Peyer's patch (tissue), 4 donors: ENCODE data around the gene CYP4F22. TPM values are rescaled to one million over a fixed set of nuclear protein-coding genes. Genes with fewer than 3 reads are reported as not detected.
A peak's percentile ranks its signal among the peaks of the same experiment; 100 is the strongest.

Experiments used
- DNase-seq, 3 donors: peaks; one replicate each; pipeline ENCODE4 v3.0.0-alpha.2; 2017 to 2019
- H3K27ac ChIP-seq, 4 donors: fragments of 200-600 bp; sonication (generic); one replicate each; pipeline ENCODE4 v1.5.1; 2016 to 2019
- H3K27me3 ChIP-seq, 2 donors: fragments of 200-600 bp; sonication (generic); one replicate each; pipeline ENCODE4 v1.5.1; 2019
- H3K36me3 ChIP-seq, 3 donors: fragments of 200-600 bp; sonication (generic); one replicate each; pipeline ENCODE4 v1.5.1; 2016 to 2019
- H3K4me1 ChIP-seq, 4 donors: fragments of 200-600 bp; sonication (generic); one replicate each; pipeline ENCODE4 v1.5.1; 2016 to 2019
- H3K4me3 ChIP-seq, 4 donors: fragments of 200-600 bp; sonication (generic); 1 replicate in 3 of 4; 2 replicates in 1 of 4; pipeline ENCODE4 v1.5.1; 2016 to 2019; ENCODE audit warnings: mild to moderate bottlenecking in 1 of 4
- H3K9me3 ChIP-seq, 4 donors: fragments of 200-600 bp; sonication (generic); one replicate each; pipeline ENCODE4 v1.5.1; 2016 to 2019; ENCODE audit warnings: mild to moderate bottlenecking in 1 of 4
- CTCF ChIP-seq, 6 experiments: fragments of 450-650 bp in 4 of 6; fragments of 200-600 bp in 2 of 6; sonication (generic) in 1 of 6; IDR thresholded peaks; one replicate each; pipeline ENCODE4 v1.5.1; 2017 to 2019; ENCODE audit warnings: antibody characterized with exemption in 6 of 6, mild to moderate bottlenecking in 3 of 6, moderate library complexity in 1 of 6
- POLR2A ChIP-seq, 2 donors: fragments of 450-650 bp; IDR thresholded peaks; one replicate each; pipeline ENCODE4 v1.5.1; 2017; ENCODE audit warnings: antibody characterized with exemption in 2 of 2, mild to moderate bottlenecking in 2 of 2, moderate library complexity in 2 of 2
- total RNA-seq, 4 donors: library from RNA; depleted of rRNA; stranded (reverse); fragments of >200 nt; gene quantifications; one replicate each; pipeline ENCODE4 v1.1.0, GENCODE V29; 2016

CYP4F22 gene
- total RNA-seq, 4 donors from 2014 or later, result not detected

DNA sequence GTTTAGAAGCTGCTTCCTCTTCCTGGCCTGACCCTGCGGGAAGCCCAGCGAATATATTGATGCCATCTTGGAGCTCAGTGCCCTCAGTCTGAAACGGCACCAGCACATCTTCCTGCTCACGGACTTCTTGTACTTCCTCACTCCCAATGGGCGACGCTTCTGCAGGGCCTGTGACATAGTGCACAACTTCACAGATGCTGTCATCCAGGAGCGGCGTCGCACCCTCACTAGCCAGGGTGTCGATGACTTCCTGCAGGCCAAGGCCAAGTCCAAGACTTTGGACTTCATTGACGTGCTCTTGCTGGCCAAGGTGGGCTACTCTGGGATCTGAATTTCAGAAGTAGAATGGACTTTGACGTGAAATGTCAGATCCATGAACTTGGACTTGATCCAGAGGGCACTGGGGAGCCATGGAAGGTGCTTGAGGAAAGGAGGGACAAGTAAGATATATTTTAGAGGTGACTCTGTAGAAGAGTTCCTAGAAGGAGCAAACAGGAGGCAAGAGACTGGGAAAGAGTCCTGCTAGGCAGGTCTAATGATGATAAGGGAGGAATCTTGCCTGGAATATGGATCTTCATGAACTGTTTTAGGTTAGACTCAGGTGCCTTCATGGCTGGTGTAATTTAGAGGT is 68.3 kb downstream of the CYP4F22 start:
- no peaks in the 10 kb centered on the region for H3K9me3 ChIP-seq
- H3K4me3 ChIP-seq, result no peak overlapping the region
- no peaks in the 10 kb centered on the region for H3K4me1 ChIP-seq
- H3K27ac ChIP-seq, result no peak overlapping the region
- no peaks in the 10 kb centered on the region for H3K36me3 ChIP-seq
- no peaks in the 10 kb centered on the region for H3K27me3 ChIP-seq
- peak in 1 of 3 donors; percentile 28 for DNase-seq
- TF ChIP-seq POLR2A (IDR thresholded peaks at IDR 0.05), result no peak
- TF ChIP-seq CTCF (IDR thresholded peaks at IDR 0.05), result no peak

DNA sequence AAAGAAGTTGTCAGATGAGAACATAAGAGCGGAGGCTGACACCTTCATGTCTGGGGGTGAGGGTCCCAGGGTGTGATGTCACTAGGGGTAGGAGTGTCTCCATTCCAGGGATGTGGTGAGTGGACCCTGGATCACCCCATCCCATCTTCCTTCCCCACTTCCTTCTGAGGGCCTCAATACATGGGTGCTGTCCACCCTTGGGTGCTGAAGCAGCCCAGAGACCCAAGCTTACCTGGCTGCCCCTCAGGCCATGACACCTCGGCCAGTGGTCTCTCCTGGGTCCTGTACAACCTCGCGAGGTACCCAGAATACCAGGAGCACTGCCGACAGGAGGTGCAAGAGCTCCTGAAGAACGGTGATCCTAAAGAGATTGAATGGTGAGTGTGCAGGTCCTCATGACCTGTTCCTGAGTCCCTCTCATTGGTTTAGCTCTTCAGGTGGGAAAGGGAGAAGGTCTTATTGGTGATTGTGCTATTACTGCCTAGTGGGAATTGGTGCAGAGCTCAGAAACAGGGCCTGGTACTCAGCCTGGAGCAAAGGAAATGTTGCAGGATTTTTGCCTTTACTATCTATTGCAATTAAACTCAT is 69.0 kb downstream of the CYP4F22 start:
- Histone ChIP-seq H3K36me3 (no peaks in the 10 kb centered on the region), H3K27ac (no peak overlapping the region), H3K9me3 (no peaks in the 10 kb centered on the region), H3K4me3 (no peak overlapping the region), H3K27me3 (no peaks in the 10 kb centered on the region), H3K4me1 (no peaks in the 10 kb centered on the region)
- TF ChIP-seq CTCF (IDR thresholded peaks at IDR 0.05) (no peak), POLR2A (IDR thresholded peaks at IDR 0.05) (no peak)
- peak in 1 of 3 donors; percentile 13 for DNase-seq

DNA sequence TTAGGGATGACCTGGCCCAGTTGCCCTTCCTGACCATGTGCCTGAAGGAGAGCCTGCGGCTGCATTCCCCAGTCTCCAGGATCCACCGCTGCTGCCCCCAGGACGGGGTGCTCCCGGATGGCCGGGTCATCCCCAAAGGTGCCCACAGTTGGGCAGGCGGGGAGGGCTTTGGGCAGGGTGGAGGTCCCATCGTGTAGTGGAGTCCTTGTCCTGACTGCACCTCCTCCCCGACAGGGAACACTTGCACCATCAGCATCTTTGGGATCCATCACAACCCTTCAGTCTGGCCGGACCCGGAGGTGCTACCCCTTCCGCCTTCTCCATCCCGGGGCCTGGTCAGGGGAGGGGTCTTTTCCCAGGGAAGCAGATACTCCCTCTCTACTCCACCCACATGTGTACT is 75.0 kb downstream of the CYP4F22 start:
- no peaks in the 10 kb centered on the region for H3K36me3 ChIP-seq
- no peak for DNase-seq
- no peaks in the 10 kb centered on the region for H3K4me1 ChIP-seq
- H3K27ac ChIP-seq, result no peak overlapping the region
- no peaks in the 10 kb centered on the region for H3K27me3 ChIP-seq
- H3K4me3 ChIP-seq, result no peak overlapping the region
- H3K9me3 ChIP-seq, result no peaks in the 10 kb centered on the region
- TF ChIP-seq POLR2A (IDR thresholded peaks at IDR 0.05) (no peak), CTCF (IDR thresholded peaks at IDR 0.05) (no peak)

- TF ChIP-seq POLR2A (IDR thresholded peaks at IDR 0.05) (no peak), CTCF (IDR thresholded peaks at IDR 0.05) (no peak)
- H3K27ac ChIP-seq, result no peak overlapping the region
- H3K9me3 ChIP-seq, result no peaks in the 10 kb centered on the region
- no peak for DNase-seq
- H3K27me3 ChIP-seq, result no peaks in the 10 kb centered on the region
- H3K4me3 ChIP-seq, result no peak overlapping the region
- no peaks in the 10 kb centered on the region for H3K36me3 ChIP-seq
- no peaks in the 10 kb centered on the region for H3K4me1 ChIP-seq
Measured at GRCh38 chr19:15584095-15584494, 75.8 kb downstream of the CYP4F22 start.

DNA sequence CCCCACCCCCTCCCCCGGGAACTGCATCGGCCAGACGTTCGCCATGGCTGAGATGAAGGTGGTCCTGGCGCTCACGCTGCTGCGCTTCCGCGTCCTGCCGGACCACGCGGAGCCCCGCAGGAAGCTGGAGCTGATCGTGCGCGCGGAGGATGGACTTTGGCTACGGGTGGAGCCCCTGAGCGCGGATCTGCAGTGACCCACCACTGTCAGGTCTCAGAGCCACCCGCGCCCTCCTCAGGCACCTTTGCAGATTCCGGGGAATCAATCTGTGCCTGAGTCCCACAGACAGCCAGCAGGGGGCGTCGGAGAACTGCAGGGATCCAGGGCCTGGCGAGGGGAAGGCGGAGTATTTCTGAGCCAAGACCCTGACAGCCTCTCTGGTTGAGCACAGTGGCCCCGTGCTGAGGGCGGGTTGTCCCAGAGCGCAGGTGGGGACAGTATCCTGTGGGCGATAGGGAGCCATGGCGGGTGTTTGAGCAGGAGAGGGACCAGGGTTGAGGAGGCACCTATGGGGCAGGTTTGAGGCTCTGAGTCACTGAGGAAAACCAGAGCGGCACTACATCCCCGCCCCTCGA is 76.3 kb downstream of the CYP4F22 start:
- TF ChIP-seq POLR2A (IDR thresholded peaks at IDR 0.05) (no peak), CTCF (IDR thresholded peaks at IDR 0.05) (peak; percentile 55 to 87 (median 83))
- H3K4me1 ChIP-seq, result no peaks in the 10 kb centered on the region
- H3K27ac ChIP-seq, result no peak overlapping the region
- no peaks in the 10 kb centered on the region for H3K9me3 ChIP-seq
- DNase-seq, result peak; percentile 77 to 92 (median 86)
- H3K4me3 ChIP-seq, result peak overlapping the region in 2 of 4 donors; percentile 6 to 14
- H3K27me3 ChIP-seq, result no peaks in the 10 kb centered on the region
- H3K36me3 ChIP-seq, result no peaks in the 10 kb centered on the region
